ENCODE data around the gene PTBP3. TPM values are rescaled to one million over a fixed set of nuclear protein-coding genes. Genes with fewer than 3 reads are reported as not detected.

The PTBP3 gene
- total and polyA plus RNA-seq, 2 of the 13 experiments (the other 11 are each of a cell fraction or from before 2014, with no cell fraction given) = 52.8 to 61.1 TPM

DNA sequence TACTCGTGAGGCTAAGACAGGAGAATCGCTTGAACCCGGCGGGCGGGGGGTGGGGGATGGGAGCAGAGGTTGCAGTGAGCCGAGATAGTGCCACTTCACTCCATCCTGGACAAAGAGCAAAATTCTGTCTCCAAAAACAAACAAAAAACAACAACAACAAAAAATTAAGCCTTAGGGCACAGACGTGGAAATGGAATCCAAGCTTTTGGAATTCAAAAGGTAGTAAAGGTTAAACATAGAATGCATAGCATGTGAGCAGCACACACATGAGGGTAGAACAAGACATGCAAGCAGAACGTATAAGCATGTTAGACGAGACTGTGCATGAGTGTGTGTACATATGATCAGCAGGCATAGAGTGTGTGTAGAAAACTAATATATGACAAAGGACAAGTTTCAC lies 68.0 kb downstream of the PTBP3 start:
- BruUV-seq (replicated peaks) = no TSS peak
- Histone ChIP-seq H3K79me2 (ENCODE audit: insufficient read depth, low read length) (peaks cover 10% of the 10 kb centered on the region), H3K27ac (ENCODE audit: extremely low read length, insufficient read depth, low read length) (no peak overlapping the region), H3K9ac (ENCODE audit: insufficient read depth, low read depth, low read length) (no peak overlapping the region), H3K36me3 (replicated peaks in 1 of 2; ENCODE audit: control insufficient read depth in 1 of 2, insufficient read depth in 2 of 2, low read length in 2 of 2) (peaks cover 4 to 30% of the 10 kb centered on the region in 2 experiments), H3K4me3 (replicated peaks in 1 of 3; ENCODE audit: insufficient read depth in 1 of 3, low read depth in 2 of 3, low read length in 3 of 3) (no peak overlapping the region), H2AFZ (ENCODE audit: low read length) (no peak overlapping the region), H3K27me3 (ENCODE audit: control insufficient read depth in 1 of 2, insufficient read depth in 2 of 2, low read length in 2 of 2) (no peaks in the 10 kb centered on the region), H4K20me1 (ENCODE audit: insufficient read depth, low read length) (peaks cover 6% of the 10 kb centered on the region; the same call in 1 of the 2 replicates), H3K9me3 (ENCODE audit: low read length) (no peaks in the 10 kb centered on the region), H3K4me1 (ENCODE audit: insufficient read depth, low read length) (no peaks in the 10 kb centered on the region; the same call in 1 of the 2 replicates), H3K4me2 (ENCODE audit: low read depth, low read length) (no peak overlapping the region)
- FAIRE-seq (no peak), ATAC-seq (no peak), DNase-seq (ENCODE audit: low spot score) (no peak)
- in situ Hi-C loops (cut with HindIII; ENCODE audit: extremely low pct_ligation_motif_present, low pct_unique_long_range_greater_than_20kb) (no loop called here), intact Hi-C loops (cut with micrococcal nuclease; ENCODE audit: unreplicated experiment) (no loop called here)
- ChIA-PET CTCF (ENCODE audit: low intra/inter-chr PET ratio, low total read pairs) (no interaction called here), POLR2A (no interaction called here)
- 98% methylated on average over 9 of the region's 9 CpGs for WGBS (ENCODE audit: low lambda C conversion rate)
- no peak for TF ChIP-seq PRDM15 (CRISPR knock-in tag; IDR thresholded peaks at IDR 0.05)
- TF ChIP-seq ZHX2 (IDR thresholded peaks at IDR 0.05; ENCODE audit: low read depth) = no peak
- TF ChIP-seq ZHX2 (CRISPR knock-in tag; IDR thresholded peaks at IDR 0.05; ENCODE audit: borderline replicate concordance) = no peak
- no peak for TF ChIP-seq SRSF4 (IDR thresholded peaks at IDR 0.05; ENCODE audit: low read depth, low read length, poor library complexity, severe bottlenecking)
- no peak for TF ChIP-seq HNRNPUL1 (IDR thresholded peaks at IDR 0.05; ENCODE audit: low read depth, low read length)
